H1 (cell line): ENCODE measurements around the gene CDKN2A. TPM values are rescaled to one million over a fixed set of nuclear protein-coding genes. Genes with fewer than 3 reads are reported as not detected.

Experiments
- CTCF ChIA-PET: fragments of 300-600 bp; sonication (Branson Sonifier 250); formaldehyde crosslinking; loops from one replicate; lab custom pipeline; 2021; ENCODE audit not compliant: partially characterized antibody; lab: Charles Lee
- POLR2A ChIA-PET: fragments of 300-600 bp; sonication (Branson Sonifier 250); formaldehyde crosslinking; loops from one replicate; lab custom pipeline; 2021; ENCODE audit warnings: inconsistent platforms; ENCODE audit not compliant: partially characterized antibody; lab: Charles Lee
- DNase-seq, 2 experiments: peaks; one replicate each; pipeline versions ENCODE4 v3.0.0 to v3.0.0-alpha.2; 2010 to 2022; ENCODE audit warnings: low spot score in 2 of 2, low read depth in 1 of 2, mixed read lengths in 1 of 2
- FAIRE-seq: peaks from 2 replicates; lab custom pipeline; 2011; peaks lifted over from hg19 to GRCh38; lab: Jason Lieb, UNC
- H2AFZ ChIP-seq: 2 replicates; pipeline ENCODE4 v1.8.1; 2012; ENCODE audit warnings: low read length, inconsistent platforms
- H2AK5ac ChIP-seq: 2 replicates; pipeline ENCODE4 v1.6.1; 2013; ENCODE audit warnings: low read depth, low read length
- H2BK120ac ChIP-seq: replicated peaks from 2 replicates; pipeline ENCODE3; 2013; ENCODE audit warnings: low read depth, low read length, inconsistent platforms
- H2BK12ac ChIP-seq: 2 replicates; pipeline ENCODE4 v1.6.1; 2013; ENCODE audit warnings: low read depth, low read length
- H2BK15ac ChIP-seq: 2 replicates; pipeline ENCODE4 v1.6.1; 2013; ENCODE audit warnings: low read length
- H2BK20ac ChIP-seq: 2 replicates; pipeline ENCODE4 v1.6.1; 2013; ENCODE audit warnings: low read length
- H2BK5ac ChIP-seq: 2 replicates; pipeline ENCODE4 v1.6.1; 2013; ENCODE audit warnings: low read depth, low read length
- H3K14ac ChIP-seq: 2 replicates; pipeline ENCODE4 v1.6.1; 2013; ENCODE audit warnings: inconsistent platforms; ENCODE audit not compliant: insufficient read length
- H3K18ac ChIP-seq: 2 replicates; pipeline ENCODE4 v1.6.1; 2013; ENCODE audit warnings: low read length; ENCODE audit errors: extremely low read depth
- H3K23ac ChIP-seq: 2 replicates; pipeline ENCODE4 v1.6.1; 2013; ENCODE audit warnings: inconsistent platforms; ENCODE audit not compliant: insufficient read length
- H3K23me2 ChIP-seq: 2 replicates; pipeline ENCODE4 v1.6.1; 2013; ENCODE audit warnings: low read depth, low read length
- H3K27ac ChIP-seq: 2 replicates; pipeline ENCODE4 v1.6.1; 2011; ENCODE audit warnings: low read depth, low read length, inconsistent platforms
- H3K27me3 ChIP-seq, 4 experiments: replicated peaks in 1 of 4; 1 replicate in 1 of 4; 2 replicates in 3 of 4; pipeline versions ENCODE4 v1.6.1 to v1.8.1; 2011 to 2013; ENCODE audit warnings: low read length in 3 of 4, mild to moderate bottlenecking in 3 of 4, inconsistent platforms in 2 of 4, mixed read lengths in 2 of 4, moderate library complexity in 1 of 4; ENCODE audit not compliant: control insufficient read depth in 3 of 4, insufficient read depth in 3 of 4; ENCODE audit errors: extremely low read depth in 1 of 4
- H3K36me3 ChIP-seq, 4 experiments: 2 replicates each; pipeline versions ENCODE4 v1.6.1 to v1.8.1; 2011 to 2013; ENCODE audit warnings: mild to moderate bottlenecking in 4 of 4, low read length in 3 of 4, moderate library complexity in 2 of 4, control low read depth in 1 of 4, inconsistent platforms in 1 of 4; ENCODE audit not compliant: insufficient read depth in 4 of 4, control insufficient read depth in 2 of 4
- H3K4ac ChIP-seq: replicated peaks from 2 replicates; pipeline ENCODE3; 2013; ENCODE audit warnings: low read length, low read depth, mixed read lengths, inconsistent platforms; ENCODE audit not compliant: insufficient read length
- H3K4me1 ChIP-seq, 4 experiments: replicated peaks in 1 of 4; 1 replicate in 1 of 4; 2 replicates in 3 of 4; pipeline versions ENCODE4 v1.6.1 to v1.8.1; 2011 to 2013; ENCODE audit warnings: low read length in 3 of 4, inconsistent platforms in 2 of 4, mixed read lengths in 1 of 4; ENCODE audit not compliant: insufficient read depth in 4 of 4, control insufficient read depth in 3 of 4
- H3K4me2 ChIP-seq, 2 experiments: 2 replicates each; pipeline versions ENCODE4 v1.6.1 to v1.8.1; 2011 to 2013; ENCODE audit warnings: low read depth in 2 of 2, low read length in 2 of 2, control low read depth in 1 of 2, inconsistent platforms in 1 of 2, mild to moderate bottlenecking in 1 of 2; ENCODE audit not compliant: insufficient read depth in 1 of 2
- H3K4me3 ChIP-seq, 4 experiments: fragments of 200-600, 300-600 bp in 1 of 4; sonication (generic), shearing (Covaris generic), sonication (Bioruptor Twin) in 1 of 4; 2 replicates each; pipeline versions ENCODE4 v1.5.1 to v1.8.1; 2011 to 2016; ENCODE audit warnings: low read length in 4 of 4, low read depth in 3 of 4, control low read depth in 2 of 4, inconsistent platforms in 2 of 4, mild to moderate bottlenecking in 2 of 4, mixed read lengths in 1 of 4, moderate library complexity in 1 of 4; ENCODE audit not compliant: insufficient read depth in 2 of 4; ENCODE audit errors: extremely low read depth in 1 of 4
- H3K56ac ChIP-seq: replicated peaks from 2 replicates; pipeline ENCODE3; 2013; ENCODE audit warnings: low read depth, mild to moderate bottlenecking, mixed read lengths, low read length, inconsistent platforms; ENCODE audit not compliant: insufficient read length
- H3K79me1 ChIP-seq: 2 replicates; pipeline ENCODE4 v1.6.1; 2013; ENCODE audit warnings: low read depth, low read length, control low read depth
- H3K79me2 ChIP-seq, 2 experiments: 2 replicates each; pipeline versions ENCODE4 v1.6.1 to v1.8.1; 2012 to 2013; ENCODE audit warnings: low read length in 2 of 2, mild to moderate bottlenecking in 2 of 2, inconsistent platforms in 1 of 2; ENCODE audit not compliant: insufficient read depth in 2 of 2, control insufficient read depth in 1 of 2
- H3K9ac ChIP-seq, 4 experiments: replicated peaks in 1 of 4; 1 replicate in 1 of 4; 2 replicates in 3 of 4; pipeline versions ENCODE4 v1.6.1 to v1.8.1; 2011 to 2013; ENCODE audit warnings: low read depth in 3 of 4, low read length in 3 of 4, control low read depth in 2 of 4, mild to moderate bottlenecking in 2 of 4, moderate library complexity in 2 of 4, inconsistent platforms in 1 of 4; ENCODE audit errors: extremely low read depth in 1 of 4
- H3K9me3 ChIP-seq, 2 experiments: 2 replicates each; pipeline versions ENCODE4 v1.6.1 to v1.8.1; 2012 to 2013; ENCODE audit warnings: mild to moderate bottlenecking in 2 of 2, moderate library complexity in 2 of 2, control low read depth in 1 of 2, inconsistent platforms in 1 of 2, low read depth in 1 of 2, low read length in 1 of 2, mixed read lengths in 1 of 2; ENCODE audit not compliant: insufficient read depth in 2 of 2
- H4K20me1 ChIP-seq, 2 experiments: replicated peaks in 1 of 2; 2 replicates each; pipeline versions ENCODE3 to v1.8.1; 2011 to 2013; ENCODE audit warnings: inconsistent platforms in 2 of 2, low read length in 2 of 2, mild to moderate bottlenecking in 1 of 2; ENCODE audit not compliant: insufficient read depth in 2 of 2, control insufficient read depth in 1 of 2
- H4K5ac ChIP-seq: 2 replicates; pipeline ENCODE4 v1.6.1; 2013; ENCODE audit warnings: low read length, low read depth, mixed read lengths, inconsistent platforms; ENCODE audit not compliant: insufficient read length
- H4K8ac ChIP-seq: 2 replicates; pipeline ENCODE4 v1.8.0; 2013; ENCODE audit warnings: mild to moderate bottlenecking, moderate library complexity, low read length, inconsistent platforms; ENCODE audit not compliant: insufficient read depth; ENCODE audit errors: extremely low read depth
- H4K91ac ChIP-seq: replicated peaks from 2 replicates; pipeline ENCODE3; 2013; ENCODE audit warnings: low read length, mixed read lengths, inconsistent platforms; ENCODE audit not compliant: insufficient read length
- CEBPB ChIP-seq: IDR thresholded peaks from 2 replicates; pipeline ENCODE4 v1.6.1; 2012; ENCODE audit warnings: low read depth, low read length
- WGBS, 2 experiments: shearing (Covaris generic) in 1 of 2; methylation state at CpG; one replicate each; pipeline versions ENCODE4 v1.1.6 to v1.1.7; 2013 to 2015; ENCODE audit warnings: low lambda C conversion rate in 2 of 2, mixed read lengths in 2 of 2, inconsistent platforms in 1 of 2, low coverage in 1 of 2, missing lambda C conversion rate in 1 of 2; ENCODE audit not compliant: insufficient replicate concordance in 2 of 2, insufficient coverage in 1 of 2, insufficient read length in 1 of 2; ENCODE audit errors: extremely low coverage in 1 of 2, missing lambda C conversion rate in 1 of 2; 5-methylcytosine and 5-hydroxymethylcytosine counted together
- polyA plus RNA-seq, 7 experiments: library from polyadenylated mRNA; depleted of rRNA in 3 of 7; stranded (reverse) in 5 of 7; unstranded in 2 of 7; fragments of >200 nt in 5 of 7; fragments of 200-250 nt in 2 of 7; gene quantifications; 1 replicate in 5 of 7; 2 replicates in 1 of 7; 4 replicates in 1 of 7; pipeline versions ENCODE4 v1.2.1 to v1.2.3, GENCODE V29; 2011 to 2013; ENCODE audit warnings: missing spikeins in 2 of 7, mixed read lengths in 2 of 7
- total RNA-seq: library from RNA; stranded (reverse); fragmentation: NEBNext Ultra II Directional; extraction: Animal tissue kit (Norgen Biotek cat#: 25700); gene quantifications from 2 replicates; pipeline ENCODE4 v1.2.1, GENCODE V29; 2021

Gene CDKN2A
- total and polyA plus RNA-seq, 2 of the 8 experiments (the other 6 are each of a cell fraction or from before 2014, with no cell fraction given), result 0.51 to 0.73 TPM

DNA sequence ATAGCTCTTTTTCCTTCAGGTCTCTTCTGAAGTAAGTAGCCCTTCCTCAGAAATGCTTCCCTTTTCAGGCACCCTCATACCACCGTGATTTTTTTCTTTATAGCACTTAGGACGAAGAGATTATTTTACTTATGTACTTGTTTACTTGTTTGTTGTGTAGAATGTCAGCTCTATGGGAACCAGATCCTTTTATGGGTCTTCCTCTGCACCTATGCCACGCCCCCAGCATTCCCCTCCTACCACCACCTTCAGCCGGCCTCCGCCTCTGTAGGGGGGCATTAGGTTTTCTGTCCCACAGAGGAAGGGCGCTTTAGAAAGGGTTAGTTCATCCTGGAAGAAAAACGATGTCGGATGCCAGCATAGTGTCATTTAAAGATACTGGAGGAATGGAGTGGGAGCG, 2.2 kb upstream of the CDKN2A start:
- Histone ChIP-seq H3K9ac (no peak overlapping the region), H2AFZ (no peak overlapping the region), H3K27me3 (peaks cover 18 to 60% (median 46%) of the 10 kb centered on the region in 4 experiments), H4K20me1 (peaks cover 0 to 11% of the 10 kb centered on the region in 2 experiments), H3K79me2 (no peaks in the 10 kb centered on the region), H3K4me2 (peak overlapping the region; percentile 86 to 95), H3K23ac (no peak overlapping the region), H4K5ac (no peak overlapping the region), H2BK15ac (no peak overlapping the region), H3K4ac (no peak overlapping the region), H3K4me1 (peaks cover 4 to 26% (median 10%) of the 10 kb centered on the region in 4 experiments; a peak in 6 of 7 replicates), H3K14ac (no peak overlapping the region), H3K56ac (no peak overlapping the region), H4K91ac (no peak overlapping the region), H2AK5ac (no peak overlapping the region; the same call in 1 of the 2 replicates), H2BK12ac (peak overlapping the region; percentile 65; the same call in 1 of the 2 replicates), H3K4me3 (peak overlapping the region; percentile 47 to 80 (median 75); a peak in 6 of 8 replicates), H4K8ac (no peak overlapping the region), H3K18ac (no peak overlapping the region), H3K23me2 (peaks cover 25% of the 10 kb centered on the region), H2BK20ac (no peak overlapping the region), H2BK5ac (no peak overlapping the region), H3K79me1 (no peaks in the 10 kb centered on the region), H3K27ac (no peak overlapping the region), H3K9me3 (no peaks in the 10 kb centered on the region), H2BK120ac (no peak overlapping the region), H3K36me3 (no peaks in the 10 kb centered on the region)
- DNase-seq (no peak), FAIRE-seq (no peak)
- ChIA-PET CTCF (interaction anchor here (0.6 to 3.3 kb wide), 5 partner anchors 10 to 210 kb away, joined by 3 to 39 read pairs (median 4); partner anchors contain the start of gene CDKN2B), POLR2A (no interaction called here)
- 3% methylated on average over 9 of the region's 9 CpGs; no CpG with 5 or more reads in 1 of the 2 experiments for WGBS, 2 experiments
- TF ChIP-seq CEBPB, result no peak
